Body of pancreas (tissue), 4 donors: ENCODE data around the gene DLG1. TPM values are rescaled to one million over a fixed set of nuclear protein-coding genes. Genes with fewer than 3 reads are reported as not detected.

ENCODE experiments used
- ATAC-seq: fragments of 150-250 bp; one replicate; pipeline ENCODE4 v1.9.1; 2016
- DNase-seq, 4 donors: peaks; one replicate each; pipeline ENCODE4 v3.0.0-alpha.2; 2019
- H3K27ac ChIP-seq, 4 donors: fragments of 200-600 bp; sonication (generic); 1 replicate in 3 of 4; 2 replicates in 1 of 4; pipeline versions ENCODE4 v1.5.1 to v1.6.1; 2016 to 2019; ENCODE audit warnings: mild to moderate bottlenecking in 1 of 4, mixed read lengths in 1 of 4, moderate library complexity in 1 of 4
- H3K27me3 ChIP-seq, 2 donors: fragments of 200-600 bp; sonication (generic); one replicate each; pipeline ENCODE4 v1.6.0; 2016; ENCODE audit warnings: mild to moderate bottlenecking in 1 of 2
- H3K36me3 ChIP-seq, 2 donors: fragments of 200-600 bp; sonication (generic); replicated peaks in 1 of 2; 2 replicates each; pipeline ENCODE4 v1.5.1; 2016; ENCODE audit warnings: low read depth in 2 of 2; ENCODE audit not compliant: insufficient read depth in 1 of 2
- H3K4me1 ChIP-seq: fragments of 200-600 bp; sonication (generic); one replicate; pipeline ENCODE4 v1.6.0; 2016
- H3K4me3 ChIP-seq, 2 donors: fragments of 200-600 bp; sonication (generic); 1 replicate in 1 of 2; 2 replicates in 1 of 2; pipeline ENCODE4 v1.5.1; 2016 to 2019
- H3K9me3 ChIP-seq, 3 donors: fragments of 200-600 bp; sonication (generic); 1 replicate in 2 of 3; 2 replicates in 1 of 3; pipeline ENCODE4 v1.5.1; 2016
- CTCF ChIP-seq, 7 experiments: fragments of 450-650 bp in 4 of 7; fragments of 200-600 bp in 3 of 7; sonication (generic) in 3 of 7; IDR thresholded peaks; one replicate each; pipeline ENCODE4 v1.5.1; 2016 to 2019; ENCODE audit warnings: antibody characterized with exemption in 7 of 7
- POLR2A ChIP-seq, 3 donors: fragments of 450-650 bp; IDR thresholded peaks; one replicate each; pipeline ENCODE4 v1.6.1; 2016; ENCODE audit warnings: antibody characterized with exemption in 3 of 3, mild to moderate bottlenecking in 2 of 3
- WGBS, 2 donors: methylation state at CpG; one replicate each; pipeline ENCODE4 v1.1.5; 2017; 5-methylcytosine and 5-hydroxymethylcytosine counted together
- intact Hi-C: fragments of 100-400 bp; cut with DNase I; formaldehyde crosslinking; loops from one replicate; pipeline ENCODE4 v1.15.1; 2023
- total RNA-seq, 2 donors: library from RNA; depleted of rRNA; stranded (reverse); fragments of >200 nt; gene quantifications; one replicate each; pipeline ENCODE4 v1.1.0, GENCODE V29; 2016

The DLG1 gene
- total RNA-seq, 2 donors from 2014 or later: 45.8 to 48.8 TPM

GRCh38 chr3:197178998-197179397 is 119.4 kb downstream of the DLG1 start:
- ATAC-seq (no peak), DNase-seq (no peak)
- no peaks in the 10 kb centered on the region for H3K27me3 ChIP-seq
- WGBS, 2 donors: 92 to 96% methylated on average over 5 of the region's 5 CpGs
- intact Hi-C loops: loop anchor here (10.0 kb wide), 1 partner anchor 194 kb away; no protein-coding TSS in a partner anchor
- TF ChIP-seq POLR2A (IDR thresholded peaks at IDR 0.05) (no peak), CTCF (IDR thresholded peaks at IDR 0.05) (no peak)
- H3K27ac ChIP-seq: no peak overlapping the region
- H3K36me3 ChIP-seq: no peaks in the 10 kb centered on the region
- peaks cover 19% of the 10 kb centered on the region for H3K4me1 ChIP-seq
- H3K4me3 ChIP-seq: no peak overlapping the region
- H3K9me3 ChIP-seq: no peaks in the 10 kb centered on the region

GRCh38 chr3:197175503-197175902 is 122.9 kb downstream of the DLG1 start:
- Histone ChIP-seq H3K9me3 (no peaks in the 10 kb centered on the region), H3K4me1 (peaks cover 12% of the 10 kb centered on the region), H3K4me3 (no peak overlapping the region), H3K27ac (no peak overlapping the region), H3K27me3 (no peaks in the 10 kb centered on the region), H3K36me3 (no peaks in the 10 kb centered on the region)
- WGBS, 2 donors: 18 to 29% methylated on average over 3 of the region's 3 CpGs
- ATAC-seq (no peak), DNase-seq (no peak)
- intact Hi-C loops: loop anchor here (10.0 kb wide), 1 partner anchor 191 kb away; no protein-coding TSS in a partner anchor
- TF ChIP-seq CTCF (IDR thresholded peaks at IDR 0.05): no peak
- no peak for TF ChIP-seq POLR2A (IDR thresholded peaks at IDR 0.05)

- Histone ChIP-seq H3K9me3 (no peaks in the 10 kb centered on the region), H3K36me3 (no peaks in the 10 kb centered on the region), H3K4me1 (peaks cover 7% of the 10 kb centered on the region), H3K27me3 (no peaks in the 10 kb centered on the region), H3K4me3 (no peak overlapping the region), H3K27ac (no peak overlapping the region)
- DNase-seq (no peak), ATAC-seq (no peak)
- WGBS, 2 donors: 82 to 85% methylated on average over 3 of the region's 3 CpGs
- TF ChIP-seq POLR2A (IDR thresholded peaks at IDR 0.05): no peak
- TF ChIP-seq CTCF (IDR thresholded peaks at IDR 0.05): no peak
- intact Hi-C loops: loop anchor here (10.0 kb wide), 1 partner anchor 190 kb away; no protein-coding TSS in a partner anchor
These were observed 123.5 kb downstream of the DLG1 start for GRCh38 chr3:197174927-197175326.

- DNase-seq: no peak
- H3K27ac ChIP-seq: no peak overlapping the region
- 95 to 100% methylated on average over 4 of the region's 4 CpGs for WGBS, 2 donors
- TF ChIP-seq POLR2A (IDR thresholded peaks at IDR 0.05) (no peak), CTCF (IDR thresholded peaks at IDR 0.05) (no peak)
- no peaks in the 10 kb centered on the region for H3K36me3 ChIP-seq
- H3K27me3 ChIP-seq: no peaks in the 10 kb centered on the region
- no peak overlapping the region for H3K4me3 ChIP-seq
- no peak for ATAC-seq
- intact Hi-C loops: loop anchor here (10.0 kb wide), 1 partner anchor 189 kb away; no protein-coding TSS in a partner anchor
- H3K4me1 ChIP-seq: peaks cover 4% of the 10 kb centered on the region
- H3K9me3 ChIP-seq: no peaks in the 10 kb centered on the region
These were observed 124.8 kb downstream of the DLG1 start for GRCh38 chr3:197173620-197174019.

GRCh38 chr3:197171481-197172067 is 126.8 kb downstream of the DLG1 start:
- DNase-seq (no peak), ATAC-seq (no peak)
- Histone ChIP-seq H3K27me3 (no peaks in the 10 kb centered on the region), H3K4me3 (no peak overlapping the region), H3K4me1 (peaks cover 4% of the 10 kb centered on the region), H3K9me3 (no peaks in the 10 kb centered on the region), H3K36me3 (no peaks in the 10 kb centered on the region), H3K27ac (no peak overlapping the region)
- intact Hi-C loops: loop anchor here (10.0 kb wide), 1 partner anchor 187 kb away; no protein-coding TSS in a partner anchor
- no peak for TF ChIP-seq CTCF (IDR thresholded peaks at IDR 0.05)
- 0 to 83% methylated on average over 1 of the region's 1 CpG for WGBS, 2 donors
